Uterus (tissue), 2 donors: Measurements from ENCODE around the gene SBF2.
"Not testable (repeated sequence)": the region's sequence is repeated elsewhere in the genome, so short reads cannot be mapped to it uniquely, and the experiment has no call there.

Experiments
- POLR2A ChIP-seq, 2 donors: fragments of 450-650 bp; IDR thresholded peaks; one replicate each; pipeline ENCODE4 v1.6.1; 2016; ENCODE audit warnings: antibody characterized with exemption in 2 of 2, mild to moderate bottlenecking in 1 of 2, moderate library complexity in 1 of 2
- TF ChIP-seq, protein P1 (sequence below), 4 experiments: fragments of 200-600 bp in 2 of 4; fragments of 450-650 bp in 2 of 4; sonication (generic) in 2 of 4; IDR thresholded peaks; one replicate each; pipeline ENCODE4 v1.5.1; 2016 to 2019; ENCODE audit warnings: antibody characterized with exemption in 4 of 4, mild to moderate bottlenecking in 2 of 4, moderate library complexity in 1 of 4

DNA sequence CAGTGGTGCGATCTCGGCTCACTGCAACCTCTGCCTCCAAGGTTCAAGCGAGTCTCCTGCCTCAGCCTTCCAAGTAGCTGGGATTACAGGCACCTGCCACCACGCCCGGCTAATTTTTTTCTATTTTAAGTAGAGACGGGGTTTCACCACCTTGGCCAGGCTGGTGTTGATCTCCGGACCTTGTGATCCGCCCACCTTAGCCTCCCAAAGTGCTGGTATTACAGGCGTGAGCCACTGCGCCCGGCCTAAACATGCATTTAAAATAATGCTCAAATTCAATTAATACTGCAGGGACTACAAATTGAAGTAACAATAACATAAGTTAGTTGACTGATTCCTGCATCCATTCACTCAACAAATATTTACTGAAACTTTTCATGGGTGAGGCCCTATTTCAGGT is 354.9 kb downstream of the SBF2 start:
- TF ChIP-seq, protein P1, sequence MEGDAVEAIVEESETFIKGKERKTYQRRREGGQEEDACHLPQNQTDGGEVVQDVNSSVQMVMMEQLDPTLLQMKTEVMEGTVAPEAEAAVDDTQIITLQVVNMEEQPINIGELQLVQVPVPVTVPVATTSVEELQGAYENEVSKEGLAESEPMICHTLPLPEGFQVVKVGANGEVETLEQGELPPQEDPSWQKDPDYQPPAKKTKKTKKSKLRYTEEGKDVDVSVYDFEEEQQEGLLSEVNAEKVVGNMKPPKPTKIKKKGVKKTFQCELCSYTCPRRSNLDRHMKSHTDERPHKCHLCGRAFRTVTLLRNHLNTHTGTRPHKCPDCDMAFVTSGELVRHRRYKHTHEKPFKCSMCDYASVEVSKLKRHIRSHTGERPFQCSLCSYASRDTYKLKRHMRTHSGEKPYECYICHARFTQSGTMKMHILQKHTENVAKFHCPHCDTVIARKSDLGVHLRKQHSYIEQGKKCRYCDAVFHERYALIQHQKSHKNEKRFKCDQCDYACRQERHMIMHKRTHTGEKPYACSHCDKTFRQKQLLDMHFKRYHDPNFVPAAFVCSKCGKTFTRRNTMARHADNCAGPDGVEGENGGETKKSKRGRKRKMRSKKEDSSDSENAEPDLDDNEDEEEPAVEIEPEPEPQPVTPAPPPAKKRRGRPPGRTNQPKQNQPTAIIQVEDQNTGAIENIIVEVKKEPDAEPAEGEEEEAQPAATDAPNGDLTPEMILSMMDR (IDR thresholded peaks at IDR 0.05) = not testable (repeated sequence)
- TF ChIP-seq POLR2A (IDR thresholded peaks at IDR 0.05) = not testable (repeated sequence)
